ENCODE data around the gene MATN4. TPM values are rescaled to one million over a fixed set of nuclear protein-coding genes. Genes with fewer than 3 reads are reported as not detected.

MATN4 gene
- total and polyA plus RNA-seq, 2 of the 13 experiments (the other 11 are each of a cell fraction or from before 2014, with no cell fraction given) = not detected

DNA sequence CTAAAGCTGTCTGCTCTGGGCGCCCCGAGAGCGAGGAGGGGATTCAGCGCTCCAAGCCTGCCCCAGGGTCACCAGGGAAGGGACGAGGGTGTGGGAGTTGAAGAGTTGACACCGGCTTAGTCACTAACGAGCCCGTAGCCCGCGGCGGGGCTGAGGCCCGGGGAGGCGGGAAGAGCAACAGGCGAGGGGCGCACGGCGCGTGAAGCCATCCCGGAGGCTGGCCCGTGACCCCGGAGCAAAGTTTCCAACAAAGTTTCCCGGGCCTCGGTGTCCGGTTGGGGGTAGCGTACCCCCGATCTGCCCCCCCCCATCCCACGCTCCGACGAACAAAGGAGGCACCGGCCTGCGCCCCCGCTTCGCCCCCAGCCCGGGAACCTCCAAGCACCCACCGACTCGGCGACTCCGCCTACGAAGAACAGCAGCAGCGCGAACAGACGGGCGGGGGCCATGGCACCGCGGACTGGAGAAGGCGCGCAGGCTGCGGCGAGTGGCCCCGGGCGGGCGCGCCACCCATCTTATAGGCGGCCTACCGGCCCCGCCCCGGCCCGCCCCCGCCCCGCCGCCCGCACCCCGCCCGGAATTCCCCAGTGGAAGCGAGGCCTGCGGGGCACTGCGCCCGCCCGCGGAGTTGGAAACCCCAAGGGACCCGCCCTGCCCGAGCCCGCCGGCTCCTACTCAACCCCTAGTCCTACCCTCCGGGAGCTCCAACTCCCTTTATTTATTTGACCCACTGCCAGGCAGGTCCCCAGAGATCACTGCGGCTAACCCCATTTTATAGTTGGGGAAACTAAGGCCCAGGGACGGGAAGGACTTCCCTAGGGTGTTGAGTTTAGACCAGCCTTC, 40.1 kb upstream of the MATN4 start, which contains the start of gene SDC4 (continued):
- TF ChIP-seq, protein P1, sequence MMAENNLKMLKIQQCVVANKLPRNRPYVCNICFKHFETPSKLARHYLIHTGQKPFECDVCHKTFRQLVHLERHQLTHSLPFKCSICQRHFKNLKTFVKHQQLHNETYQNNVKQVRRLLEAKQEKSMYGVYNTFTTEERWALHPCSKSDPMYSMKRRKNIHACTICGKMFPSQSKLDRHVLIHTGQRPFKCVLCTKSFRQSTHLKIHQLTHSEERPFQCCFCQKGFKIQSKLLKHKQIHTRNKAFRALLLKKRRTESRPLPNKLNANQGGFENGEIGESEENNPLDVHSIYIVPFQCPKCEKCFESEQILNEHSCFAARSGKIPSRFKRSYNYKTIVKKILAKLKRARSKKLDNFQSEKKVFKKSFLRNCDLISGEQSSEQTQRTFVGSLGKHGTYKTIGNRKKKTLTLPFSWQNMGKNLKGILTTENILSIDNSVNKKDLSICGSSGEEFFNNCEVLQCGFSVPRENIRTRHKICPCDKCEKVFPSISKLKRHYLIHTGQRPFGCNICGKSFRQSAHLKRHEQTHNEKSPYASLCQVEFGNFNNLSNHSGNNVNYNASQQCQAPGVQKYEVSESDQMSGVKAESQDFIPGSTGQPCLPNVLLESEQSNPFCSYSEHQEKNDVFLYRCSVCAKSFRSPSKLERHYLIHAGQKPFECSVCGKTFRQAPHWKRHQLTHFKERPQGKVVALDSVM (CRISPR knock-in tag; IDR thresholded peaks at IDR 0.05) = no peak; the same call in 1 of the 2 replicates
- no peak; the same call in 1 of the 2 replicates for TF ChIP-seq KLF6 (CRISPR knock-in tag; IDR thresholded peaks at IDR 0.05)
- TF ChIP-seq EEA1 (CRISPR knock-in tag; IDR thresholded peaks at IDR 0.05; ENCODE audit: borderline replicate concordance) = peak; percentile 87; the same call in 1 of the 2 replicates
- TF ChIP-seq KLF15 (CRISPR knock-in tag; IDR thresholded peaks at IDR 0.05; ENCODE audit: borderline replicate concordance) = peak; percentile 88; the same call in 1 of the 2 replicates
- TF ChIP-seq MIER3 (CRISPR knock-in tag; IDR thresholded peaks at IDR 0.05; ENCODE audit: borderline replicate concordance) = no peak
- no peak for TF ChIP-seq TCF7 (IDR thresholded peaks at IDR 0.05; ENCODE audit: low read depth)
- no peak for TF ChIP-seq SMARCE1 (IDR thresholded peaks at IDR 0.05; ENCODE audit: borderline replicate concordance)
- TF ChIP-seq, protein P2, sequence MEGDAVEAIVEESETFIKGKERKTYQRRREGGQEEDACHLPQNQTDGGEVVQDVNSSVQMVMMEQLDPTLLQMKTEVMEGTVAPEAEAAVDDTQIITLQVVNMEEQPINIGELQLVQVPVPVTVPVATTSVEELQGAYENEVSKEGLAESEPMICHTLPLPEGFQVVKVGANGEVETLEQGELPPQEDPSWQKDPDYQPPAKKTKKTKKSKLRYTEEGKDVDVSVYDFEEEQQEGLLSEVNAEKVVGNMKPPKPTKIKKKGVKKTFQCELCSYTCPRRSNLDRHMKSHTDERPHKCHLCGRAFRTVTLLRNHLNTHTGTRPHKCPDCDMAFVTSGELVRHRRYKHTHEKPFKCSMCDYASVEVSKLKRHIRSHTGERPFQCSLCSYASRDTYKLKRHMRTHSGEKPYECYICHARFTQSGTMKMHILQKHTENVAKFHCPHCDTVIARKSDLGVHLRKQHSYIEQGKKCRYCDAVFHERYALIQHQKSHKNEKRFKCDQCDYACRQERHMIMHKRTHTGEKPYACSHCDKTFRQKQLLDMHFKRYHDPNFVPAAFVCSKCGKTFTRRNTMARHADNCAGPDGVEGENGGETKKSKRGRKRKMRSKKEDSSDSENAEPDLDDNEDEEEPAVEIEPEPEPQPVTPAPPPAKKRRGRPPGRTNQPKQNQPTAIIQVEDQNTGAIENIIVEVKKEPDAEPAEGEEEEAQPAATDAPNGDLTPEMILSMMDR (CRISPR knock-in tag; IDR thresholded peaks at IDR 0.05) = no peak
- TF ChIP-seq TRIM24 (CRISPR knock-in tag; IDR thresholded peaks at IDR 0.05) = no peak
- TF ChIP-seq RFXAP (CRISPR knock-in tag; IDR thresholded peaks at IDR 0.05; ENCODE audit: borderline replicate concordance) = no peak
- TF ChIP-seq TOE1 (CRISPR knock-in tag; IDR thresholded peaks at IDR 0.05) = no peak
- TF ChIP-seq CHD2 (IDR thresholded peaks at IDR 0.05; ENCODE audit: low read depth, low read length) = 0 out of 2 replicates have a peak, but pooled peaks have one; percentile 29
- no peak for TF ChIP-seq TEAD3 (CRISPR knock-in tag; optimal IDR thresholded peaks at IDR 0.05; ENCODE audit: borderline replicate concordance)
- TF ChIP-seq ZMAT3 (CRISPR knock-in tag; conservative IDR thresholded peaks at IDR 0.05) = peak; percentile 88
- no peak for TF ChIP-seq ZNF652 (CRISPR knock-in tag; IDR thresholded peaks at IDR 0.05; ENCODE audit: borderline replicate concordance, low read depth)
- peak; percentile 88 for TF ChIP-seq ZNF607 (CRISPR knock-in tag; IDR thresholded peaks at IDR 0.05; ENCODE audit: borderline replicate concordance)
- TF ChIP-seq, protein P3, sequence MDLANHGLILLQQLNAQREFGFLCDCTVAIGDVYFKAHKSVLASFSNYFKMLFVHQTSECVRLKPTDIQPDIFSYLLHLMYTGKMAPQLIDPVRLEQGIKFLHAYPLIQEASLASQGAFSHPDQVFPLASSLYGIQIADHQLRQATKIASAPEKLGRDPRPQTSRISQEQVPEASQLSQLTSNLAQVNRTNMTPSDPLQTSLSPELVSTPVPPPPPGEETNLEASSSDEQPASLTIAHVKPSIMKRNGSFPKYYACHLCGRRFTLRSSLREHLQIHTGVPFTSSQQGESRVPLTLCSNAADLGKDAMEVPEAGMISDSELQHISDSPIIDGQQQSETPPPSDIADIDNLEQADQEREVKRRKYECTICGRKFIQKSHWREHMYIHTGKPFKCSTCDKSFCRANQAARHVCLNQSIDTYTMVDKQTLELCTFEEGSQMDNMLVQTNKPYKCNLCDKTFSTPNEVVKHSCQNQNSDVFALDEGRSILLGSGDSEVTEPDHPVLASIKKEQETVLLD (CRISPR knock-in tag; IDR thresholded peaks at IDR 0.05; ENCODE audit: low read depth) = no peak
- TF ChIP-seq HMG20B (CRISPR knock-in tag; conservative IDR thresholded peaks at IDR 0.05) = no peak
- TF ChIP-seq GATAD2A (CRISPR knock-in tag; IDR thresholded peaks at IDR 0.05) = peak; percentile 1; the same call in 1 of the 2 replicates
- TF ChIP-seq, protein P4, sequence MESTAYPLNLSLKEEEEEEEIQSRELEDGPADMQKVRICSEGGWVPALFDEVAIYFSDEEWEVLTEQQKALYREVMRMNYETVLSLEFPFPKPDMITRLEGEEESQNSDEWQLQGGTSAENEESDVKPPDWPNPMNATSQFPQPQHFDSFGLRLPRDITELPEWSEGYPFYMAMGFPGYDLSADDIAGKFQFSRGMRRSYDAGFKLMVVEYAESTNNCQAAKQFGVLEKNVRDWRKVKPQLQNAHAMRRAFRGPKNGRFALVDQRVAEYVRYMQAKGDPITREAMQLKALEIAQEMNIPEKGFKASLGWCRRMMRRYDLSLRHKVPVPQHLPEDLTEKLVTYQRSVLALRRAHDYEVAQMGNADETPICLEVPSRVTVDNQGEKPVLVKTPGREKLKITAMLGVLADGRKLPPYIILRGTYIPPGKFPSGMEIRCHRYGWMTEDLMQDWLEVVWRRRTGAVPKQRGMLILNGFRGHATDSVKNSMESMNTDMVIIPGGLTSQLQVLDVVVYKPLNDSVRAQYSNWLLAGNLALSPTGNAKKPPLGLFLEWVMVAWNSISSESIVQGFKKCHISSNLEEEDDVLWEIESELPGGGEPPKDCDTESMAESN (CRISPR knock-in tag; conservative IDR thresholded peaks at IDR 0.05) = peak; percentile 83; the same call in 1 of the 2 replicates
- TF ChIP-seq BRD4 (CRISPR knock-in tag; IDR thresholded peaks at IDR 0.05) = peak; percentile 67; the same call in 1 of the 2 replicates
- TF ChIP-seq, protein P5, sequence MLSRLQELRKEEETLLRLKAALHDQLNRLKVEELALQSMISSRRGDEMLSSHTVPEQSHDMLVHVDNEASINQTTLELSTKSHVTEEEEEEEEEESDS (CRISPR knock-in tag; IDR thresholded peaks at IDR 0.05; ENCODE audit: borderline replicate concordance) = no peak
